ENCODE results near the gene LRRC4. TPM values are rescaled to one million over a fixed set of nuclear protein-coding genes. Genes with fewer than 3 reads are reported as not detected.

LRRC4 gene
- total RNA-seq, 2 experiments from 2014 or later, result not detected

GRCh38 chr7:128076196-128076795, 45.1 kb upstream of the LRRC4 start:
- H3K36me3 Mint-ChIP-seq (ENCODE audit: low read depth), result peaks cover 12% of the 10 kb centered on the region
- CTCF ChIA-PET, result interaction anchor here (1.0 kb wide), 2 partner anchors 16 to 47 kb away, joined by 3 read pairs; no protein-coding TSS in a partner anchor

GRCh38 chr7:128075242-128076095, 44.2 kb upstream of the LRRC4 start:
- intact Hi-C loops (cut with micrococcal nuclease), result no loop called here
- Mint-ChIP-seq H3K27ac (no peak overlapping the region), H3K36me3 (ENCODE audit: low read depth) (peaks cover 10% of the 10 kb centered on the region), H3K4me1 (ENCODE audit: low read depth) (peaks cover 11% of the 10 kb centered on the region), H3K4me3 (no peak overlapping the region), H3K27me3 (no peaks in the 10 kb centered on the region), H3K9me3 (no peaks in the 10 kb centered on the region)
- no peak for DNase-seq
- POLR2A ChIA-PET, result no interaction called here
- CTCF ChIA-PET, result interaction anchor here (1.0 kb wide), 1 partner anchor 48 kb away, joined by 3 read pairs; no protein-coding TSS in a partner anchor
- TF ChIP-seq CTCF (IDR thresholded peaks at IDR 0.05), result no peak
- ATAC-seq, result no peak

More at GRCh38 chr7:128076196-128076795, 45.1 kb upstream of the LRRC4 start:
- Mint-ChIP-seq H3K27ac (no peak overlapping the region), H3K9me3 (no peaks in the 10 kb centered on the region), H3K27me3 (no peaks in the 10 kb centered on the region), H3K4me1 (ENCODE audit: low read depth) (peaks cover 4% of the 10 kb centered on the region), H3K4me3 (no peak overlapping the region)
- ATAC-seq (no peak), DNase-seq (no peak)
- POLR2A ChIA-PET, result interaction anchor here (1.3 kb wide), 1 partner anchor 33 kb away, joined by 3 read pairs; no protein-coding TSS in a partner anchor
- intact Hi-C loops (cut with micrococcal nuclease), result no loop called here
- no peak for TF ChIP-seq CTCF (IDR thresholded peaks at IDR 0.05)

- Mint-ChIP-seq H3K36me3 (ENCODE audit: low read depth) (peaks cover 9% of the 10 kb centered on the region), H3K4me1 (ENCODE audit: low read depth) (peaks cover 15% of the 10 kb centered on the region), H3K9me3 (no peaks in the 10 kb centered on the region), H3K27ac (no peak overlapping the region), H3K27me3 (no peaks in the 10 kb centered on the region), H3K4me3 (no peak overlapping the region)
- POLR2A ChIA-PET, result no interaction called here
- intact Hi-C loops (cut with micrococcal nuclease), result no loop called here
- ATAC-seq (no peak), DNase-seq (no peak)
- CTCF ChIA-PET, result no interaction called here
- no peak for TF ChIP-seq CTCF (IDR thresholded peaks at IDR 0.05)
Observed at GRCh38 chr7:128074736-128075135, 43.5 kb upstream of the LRRC4 start.

- POLR2A ChIA-PET, result no interaction called here
- H3K36me3 Mint-ChIP-seq (ENCODE audit: low read depth), result peaks cover 6% of the 10 kb centered on the region
- no peak overlapping the region for H3K4me3 Mint-ChIP-seq
- intact Hi-C loops (cut with micrococcal nuclease), result no loop called here
- no peak for TF ChIP-seq CTCF (IDR thresholded peaks at IDR 0.05)
- no peaks in the 10 kb centered on the region for H3K27me3 Mint-ChIP-seq
- H3K9me3 Mint-ChIP-seq, result no peaks in the 10 kb centered on the region
- peaks cover 15% of the 10 kb centered on the region for H3K4me1 Mint-ChIP-seq (ENCODE audit: low read depth)
- CTCF ChIA-PET, result no interaction called here
- H3K27ac Mint-ChIP-seq, result no peak overlapping the region
- ATAC-seq (no peak), DNase-seq (no peak)
Observed at GRCh38 chr7:128074336-128074735, 43.1 kb upstream of the LRRC4 start.
